WERI-Rb-1 (cell line): Measurements from ENCODE around the gene TTLL12.

Experiments used
- DNase-seq: peaks from one replicate; pipeline ENCODE4 v3.0.0-alpha.2; 2020
- H3K27ac ChIP-seq: fragments of 250-450 bp; sonication (Bioruptor Pico); 2 replicates; pipeline ENCODE4 v1.5.1; 2020; ENCODE audit warnings: mild to moderate bottlenecking, moderate library complexity
- H3K27me3 ChIP-seq: fragments of 250-450 bp; sonication (Bioruptor Pico); 2 replicates; pipeline ENCODE4 v1.5.1; 2021; ENCODE audit warnings: mild to moderate bottlenecking, low read depth, moderate library complexity; ENCODE audit not compliant: insufficient read depth, severe bottlenecking
- H3K36me3 ChIP-seq: fragments of 250-450 bp; sonication (Bioruptor Pico); 2 replicates; pipeline ENCODE4 v1.5.1; 2020; ENCODE audit warnings: mild to moderate bottlenecking, moderate library complexity
- H3K4me3 ChIP-seq: 2 replicates; pipeline ENCODE4 v1.5.1; 2011; ENCODE audit warnings: low read depth, mild to moderate bottlenecking, control low read depth, low read length
- H3K9me3 ChIP-seq: fragments of 250-450 bp; sonication (Bioruptor Pico); 2 replicates; pipeline ENCODE4 v1.5.1; 2021; ENCODE audit warnings: mild to moderate bottlenecking, moderate library complexity; ENCODE audit not compliant: severe bottlenecking
- CTCF ChIP-seq: IDR thresholded peaks from 2 replicates; pipeline ENCODE4 v1.5.1; 2011; ENCODE audit warnings: low read depth, mild to moderate bottlenecking, control low read depth, inconsistent platforms, low read length

The TTLL12 gene

GRCh38 chr22:43188829-43189545 is 2.1 kb upstream of the TTLL12 start:
- no peak for TF ChIP-seq CTCF
- DNase-seq, result no peak
- no peak overlapping the region for H3K27ac ChIP-seq
- H3K9me3 ChIP-seq, result no peaks in the 10 kb centered on the region
- H3K36me3 ChIP-seq, result no peaks in the 10 kb centered on the region; the same call in 1 of the 2 replicates
- H3K4me3 ChIP-seq, result no peak overlapping the region
- H3K27me3 ChIP-seq, result no peaks in the 10 kb centered on the region

- peak overlapping the region; percentile 83 for H3K4me3 ChIP-seq
- H3K9me3 ChIP-seq, result no peaks in the 10 kb centered on the region
- H3K27me3 ChIP-seq, result no peaks in the 10 kb centered on the region
- TF ChIP-seq CTCF, result peak; percentile 78
- peak; percentile 97 for DNase-seq
- H3K36me3 ChIP-seq, result peaks cover 7% of the 10 kb centered on the region
- peak overlapping the region; percentile 73 for H3K27ac ChIP-seq
Observed at GRCh38 chr22:43187171-43188099, 501 bp upstream of the TTLL12 start.

- Histone ChIP-seq H3K36me3 (peaks cover 15% of the 10 kb centered on the region), H3K9me3 (no peaks in the 10 kb centered on the region), H3K4me3 (peak overlapping the region; percentile 92), H3K27me3 (no peaks in the 10 kb centered on the region), H3K27ac (no peak overlapping the region)
- no peak for DNase-seq
- TF ChIP-seq CTCF, result no peak
Observed at GRCh38 chr22:43185860-43186261, 1.1 kb downstream of the TTLL12 start.

GRCh38 chr22:43183496-43184277 is 3.2 kb downstream of the TTLL12 start:
- TF ChIP-seq CTCF, result no peak
- DNase-seq, result no peak
- Histone ChIP-seq H3K4me3 (no peak overlapping the region), H3K36me3 (peaks cover 34% of the 10 kb centered on the region), H3K27me3 (no peaks in the 10 kb centered on the region), H3K9me3 (no peaks in the 10 kb centered on the region), H3K27ac (no peak overlapping the region)

GRCh38 chr22:43182726-43183125 is 4.2 kb downstream of the TTLL12 start:
- no peak for DNase-seq
- no peak overlapping the region for H3K27ac ChIP-seq
- H3K9me3 ChIP-seq, result no peaks in the 10 kb centered on the region
- H3K27me3 ChIP-seq, result no peaks in the 10 kb centered on the region
- no peak overlapping the region for H3K4me3 ChIP-seq
- peaks cover 39% of the 10 kb centered on the region for H3K36me3 ChIP-seq
- TF ChIP-seq CTCF, result no peak
